Kidney (tissue), 14 donors: ENCODE data around the gene COL4A2. TPM values are rescaled to one million over a fixed set of nuclear protein-coding genes. Genes with fewer than 3 reads are reported as not detected.

Experiments used
- DNase-seq, 5 donors: peaks; one replicate each; pipeline ENCODE4 v3.0.0-alpha.2; 2013 to 2020
- FAIRE-seq: peaks from 2 replicates; lab custom pipeline; 2012; peaks lifted over from hg19 to GRCh38; lab: Jason Lieb, UNC
- H3K27ac ChIP-seq, 2 donors: one replicate each; pipeline ENCODE4 v1.7.0; 2013; ENCODE audit warnings: low read depth in 2 of 2, low read length in 2 of 2, inconsistent platforms in 1 of 2
- H3K27me3 ChIP-seq: one replicate; pipeline ENCODE4 v1.7.1; 2013; ENCODE audit warnings: low read length, inconsistent platforms; ENCODE audit not compliant: control insufficient read depth, insufficient read depth
- H3K36me3 ChIP-seq, 3 donors: one replicate each; pipeline versions ENCODE4 v1.7.0 to v1.7.1; 2013; ENCODE audit warnings: low read length in 3 of 3, control low read depth in 1 of 3, inconsistent platforms in 1 of 3; ENCODE audit not compliant: insufficient read depth in 3 of 3, control insufficient read depth in 2 of 3
- H3K4me1 ChIP-seq, 3 donors: one replicate each; pipeline versions ENCODE4 v1.7.0 to v1.7.1; 2013; ENCODE audit warnings: low read length in 3 of 3, inconsistent platforms in 1 of 3, low read depth in 1 of 3; ENCODE audit not compliant: control insufficient read depth in 2 of 3, insufficient read depth in 2 of 3
- H3K4me3 ChIP-seq, 3 donors: one replicate each; pipeline versions ENCODE4 v1.7.0 to v1.8.1; 2013; ENCODE audit warnings: low read length in 3 of 3, control low read depth in 1 of 3, inconsistent platforms in 1 of 3
- H3K9ac ChIP-seq, 3 donors: one replicate each; pipeline versions ENCODE4 v1.7.0 to v1.7.1; 2013; ENCODE audit warnings: low read length in 3 of 3, control low read depth in 1 of 3, inconsistent platforms in 1 of 3
- H3K9me3 ChIP-seq, 3 donors: one replicate each; pipeline versions ENCODE4 v1.7.0 to v1.7.1; 2013; ENCODE audit warnings: low read length in 3 of 3, control low read depth in 1 of 3, inconsistent platforms in 1 of 3; ENCODE audit not compliant: control insufficient read depth in 2 of 3, insufficient read depth in 1 of 3
- intact Hi-C: fragments of 100-400 bp; cut with DNase I; formaldehyde crosslinking; loops from one replicate; pipeline ENCODE4 v1.11.1; 2022
- polyA plus RNA-seq: library from polyadenylated mRNA; stranded (reverse); fragments of 350-450 nt; fragmentation: Illumina TruSeq; extraction: RNeasy Lipid Tissue Mini Kit (QIAGEN cat#74804); gene quantifications from one replicate; pipeline ENCODE4 v1.2.3, GENCODE V29; 2014; ENCODE audit warnings: low read depth, low replicate concordance; ENCODE audit not compliant: insufficient read depth
- total RNA-seq: library from RNA; stranded (reverse); fragmentation: NEBNext Ultra II Directional; extraction: Animal tissue kit (Norgen Biotek cat#: 25700); gene quantifications from one replicate; pipeline ENCODE4 v1.2.1, GENCODE V29; 2021
- TF ChIP-seq, protein P1 (sequence below): IDR thresholded peaks from 3 replicates; pipeline ENCODE4 v1.5.1; 2012; ENCODE audit warnings: mild to moderate bottlenecking, moderate library complexity, borderline replicate concordance; ENCODE audit not compliant: insufficient read depth; ENCODE audit errors: extremely low read depth
- donor health status: control.
- donor health status: control.
- donor health status: control.
- donor health status: control.
- donor health status: control.
- donor health status: DM: yes; HTN: yes; CAD: no.
- donor health status: Normal renal cell carcinoma (clear cell type).

Gene COL4A2
- total and polyA plus RNA-seq, 2 donors from 2014 or later: 126 to 265 TPM

DNA sequence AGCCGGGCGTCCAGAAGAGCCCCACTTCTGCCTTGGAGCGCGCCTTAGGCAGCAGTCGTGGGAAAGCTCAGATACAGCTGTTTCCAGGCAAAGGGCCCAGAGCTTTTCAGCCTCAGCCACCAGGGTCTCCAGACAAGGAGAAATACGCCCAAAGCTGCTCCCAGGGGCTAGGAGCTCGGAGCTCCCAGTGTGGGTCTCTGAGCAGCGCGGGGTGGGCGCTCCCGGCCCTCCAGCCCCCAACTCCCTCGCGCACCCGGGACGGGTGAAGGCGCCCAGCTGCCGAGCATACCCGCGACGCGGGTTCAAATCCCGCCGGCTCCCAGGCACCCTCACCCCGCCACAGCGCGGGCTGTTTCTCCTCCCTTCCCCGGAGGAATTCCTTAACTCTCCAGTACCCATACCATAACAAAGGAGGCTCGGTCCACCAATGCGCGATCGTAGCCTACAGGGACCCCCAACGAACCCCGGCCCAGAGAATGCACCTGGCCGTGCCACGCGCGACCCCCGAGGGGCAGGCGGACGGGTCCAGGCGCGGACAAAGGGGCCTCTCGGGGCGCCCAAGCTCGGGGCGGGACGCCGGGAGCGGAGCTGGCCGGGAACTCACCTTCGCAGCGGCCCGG lies 634 bp upstream of the COL4A2 start:
- Histone ChIP-seq H3K27me3 (no peaks in the 10 kb centered on the region), H3K4me3 (peak overlapping the region; percentile 71 to 93 (median 81)), H3K4me1 (peaks cover 6 to 60% (median 43%) of the 10 kb centered on the region in 3 donors), H3K36me3 (no peaks in the 10 kb centered on the region), H3K9ac (peak overlapping the region; percentile 80 to 94 (median 90)), H3K27ac (peak overlapping the region; percentile 89 to 94), H3K9me3 (no peaks in the 10 kb centered on the region)
- FAIRE-seq (no peak), DNase-seq (peak in 3 of 5 donors; percentile 61 to 75 (median 66))
- intact Hi-C loops: loop anchor here (10.0 kb wide), 1 partner anchor 108 kb away; no protein-coding TSS in a partner anchor
- TF ChIP-seq, protein P1, sequence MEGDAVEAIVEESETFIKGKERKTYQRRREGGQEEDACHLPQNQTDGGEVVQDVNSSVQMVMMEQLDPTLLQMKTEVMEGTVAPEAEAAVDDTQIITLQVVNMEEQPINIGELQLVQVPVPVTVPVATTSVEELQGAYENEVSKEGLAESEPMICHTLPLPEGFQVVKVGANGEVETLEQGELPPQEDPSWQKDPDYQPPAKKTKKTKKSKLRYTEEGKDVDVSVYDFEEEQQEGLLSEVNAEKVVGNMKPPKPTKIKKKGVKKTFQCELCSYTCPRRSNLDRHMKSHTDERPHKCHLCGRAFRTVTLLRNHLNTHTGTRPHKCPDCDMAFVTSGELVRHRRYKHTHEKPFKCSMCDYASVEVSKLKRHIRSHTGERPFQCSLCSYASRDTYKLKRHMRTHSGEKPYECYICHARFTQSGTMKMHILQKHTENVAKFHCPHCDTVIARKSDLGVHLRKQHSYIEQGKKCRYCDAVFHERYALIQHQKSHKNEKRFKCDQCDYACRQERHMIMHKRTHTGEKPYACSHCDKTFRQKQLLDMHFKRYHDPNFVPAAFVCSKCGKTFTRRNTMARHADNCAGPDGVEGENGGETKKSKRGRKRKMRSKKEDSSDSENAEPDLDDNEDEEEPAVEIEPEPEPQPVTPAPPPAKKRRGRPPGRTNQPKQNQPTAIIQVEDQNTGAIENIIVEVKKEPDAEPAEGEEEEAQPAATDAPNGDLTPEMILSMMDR: no peak

- no peaks in the 10 kb centered on the region for H3K36me3 ChIP-seq
- intact Hi-C loops: loop anchor here (10.0 kb wide), 1 partner anchor 107 kb away; no protein-coding TSS in a partner anchor
- H3K27me3 ChIP-seq: no peaks in the 10 kb centered on the region
- H3K4me3 ChIP-seq: peak overlapping the region; percentile 90 to 96 (median 93)
- H3K27ac ChIP-seq: peak overlapping the region; percentile 89 to 94
- no peaks in the 10 kb centered on the region for H3K9me3 ChIP-seq
- FAIRE-seq (no peak), DNase-seq (peak in 4 of 5 donors; percentile 80 to 93 (median 88))
- H3K9ac ChIP-seq: peak overlapping the region; percentile 74 to 99 (median 88)
- peaks cover 9 to 58% (median 40%) of the 10 kb centered on the region in 3 donors for H3K4me1 ChIP-seq
- TF ChIP-seq, protein P1: no peak
Observed at GRCh38 chr13:110307767-110308655, 927 bp downstream of the COL4A2 start.

DNA sequence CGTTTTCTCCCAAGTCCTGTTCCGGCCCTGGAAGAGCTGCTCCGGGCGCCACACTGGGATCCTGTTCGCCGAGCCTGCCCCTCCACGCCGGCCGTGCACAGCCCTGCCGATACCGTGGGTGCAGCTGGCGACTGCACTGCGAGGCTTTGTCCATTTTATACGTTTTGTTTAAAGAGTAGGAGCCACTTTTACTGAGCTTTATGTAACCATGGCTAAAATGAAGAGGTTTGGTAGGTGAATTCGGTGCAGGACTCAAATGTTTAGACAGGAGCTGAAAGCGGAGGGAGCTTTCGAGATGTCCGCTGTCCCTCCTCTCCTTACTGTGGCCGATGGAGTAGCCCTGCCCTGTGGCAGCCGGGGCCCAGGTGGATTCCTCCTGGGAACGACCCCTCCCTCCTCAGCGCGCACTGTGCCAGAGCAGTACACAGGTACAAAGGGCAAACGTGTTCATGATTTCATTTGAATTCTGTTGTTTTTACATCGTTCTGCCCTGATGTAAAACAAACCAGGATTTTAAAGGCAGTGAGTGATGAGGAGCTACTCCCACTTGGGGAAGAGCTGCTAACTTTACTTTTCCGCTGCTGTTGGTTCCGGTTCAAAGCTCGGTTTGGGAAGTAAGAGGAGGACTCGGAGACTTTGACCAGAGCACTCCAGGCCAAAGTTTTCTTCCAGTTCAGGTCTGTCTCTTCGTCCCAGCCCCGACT lies 1.7 kb downstream of the COL4A2 start:
- FAIRE-seq: no peak
- H3K9ac ChIP-seq: peak overlapping the region; percentile 74 to 99 (median 88)
- peaks cover 8 to 51% (median 38%) of the 10 kb centered on the region in 3 donors for H3K4me1 ChIP-seq

More for the DNA sequence above, 1.7 kb downstream of the COL4A2 start:
- Histone ChIP-seq H3K27ac (peak overlapping the region; percentile 89 to 94), H3K36me3 (no peaks in the 10 kb centered on the region), H3K27me3 (no peaks in the 10 kb centered on the region), H3K4me3 (peak overlapping the region; percentile 90 to 96 (median 93)), H3K9me3 (no peaks in the 10 kb centered on the region)
- intact Hi-C loops: loop anchor here (10.0 kb wide), 1 partner anchor 106 kb away; no protein-coding TSS in a partner anchor
- TF ChIP-seq, protein P1: no peak
- DNase-seq: peak in 4 of 5 donors; percentile 71 to 84 (median 80)
